SK-MEL-5 (cell line): ENCODE data around the gene CORO6. TPM values are rescaled to one million over a fixed set of nuclear protein-coding genes. Genes with fewer than 3 reads are reported as not detected.

Experiments used
- DNase-seq: peaks from one replicate; pipeline ENCODE4 v3.0.0-alpha.2; 2016; ENCODE audit warnings: low read depth, low spot score
- in situ Hi-C: cut with HindIII; loops from 2 replicates; pipeline ENCODE4 v1.10.0; 2016; ENCODE audit warnings: low sequenced_read_pairs, high pct_unique_total_duplicates, low pct_unique_long_range_greater_than_20kb
- total RNA-seq: library from RNA; depleted of rRNA; stranded (reverse); fragments of >200 nt; shearing (Covaris generic); gene quantifications from 2 replicates; pipeline ENCODE4 v1.2.3, GENCODE V29; 2014

Gene CORO6
- total RNA-seq, 1 experiment from 2014 or later = 0.13 TPM

- peak; percentile 33 for DNase-seq
- in situ Hi-C loops = no loop called here
Measured at GRCh38 chr17:29617125-29617480, 5.6 kb downstream of the CORO6 start.

- in situ Hi-C loops = no loop called here
- DNase-seq = no peak
Measured at GRCh38 chr17:29616300-29617048, 6.2 kb downstream of the CORO6 start.

GRCh38 chr17:29615492-29616299, 7.0 kb downstream of the CORO6 start:
- no peak for DNase-seq
- in situ Hi-C loops = no loop called here

- no peak for DNase-seq
- in situ Hi-C loops = no loop called here
Measured at GRCh38 chr17:29615048-29615385, 7.7 kb downstream of the CORO6 start.

- no peak for DNase-seq
- in situ Hi-C loops = no loop called here
Measured at GRCh38 chr17:29614349-29615047, 8.2 kb downstream of the CORO6 start.

- DNase-seq = no peak
- in situ Hi-C loops = no loop called here
Measured at GRCh38 chr17:29613856-29614255, 8.9 kb downstream of the CORO6 start.

- in situ Hi-C loops = no loop called here
- no peak for DNase-seq
Measured at GRCh38 chr17:29613352-29613837, 9.3 kb downstream of the CORO6 start.

GRCh38 chr17:29612404-29613280, 10.1 kb downstream of the CORO6 start:
- in situ Hi-C loops = no loop called here
- DNase-seq = no peak

GRCh38 chr17:29612094-29612403, 10.7 kb downstream of the CORO6 start:
- in situ Hi-C loops = no loop called here
- no peak for DNase-seq

- no peak for DNase-seq
- in situ Hi-C loops = no loop called here
Measured at GRCh38 chr17:29611351-29612093, 11.2 kb downstream of the CORO6 start.

GRCh38 chr17:29610395-29610794, 12.3 kb downstream of the CORO6 start:
- in situ Hi-C loops = no loop called here
- no peak for DNase-seq

- in situ Hi-C loops = no loop called here
- no peak for DNase-seq
Measured at GRCh38 chr17:29608986-29609385, 13.7 kb downstream of the CORO6 start.

GRCh38 chr17:29607557-29608195, 15.0 kb downstream of the CORO6 start:
- DNase-seq = no peak
- in situ Hi-C loops = no loop called here

GRCh38 chr17:29603109-29603674, 19.5 kb downstream of the CORO6 start:
- in situ Hi-C loops = no loop called here
- DNase-seq = no peak

GRCh38 chr17:29597361-29598172, 25.1 kb downstream of the CORO6 start:
- DNase-seq = no peak
- in situ Hi-C loops = no loop called here

- in situ Hi-C loops = no loop called here
- no peak for DNase-seq
Measured at GRCh38 chr17:29596811-29597210, 25.9 kb downstream of the CORO6 start.
